ENCODE measurements around the gene DNAJC11. TPM values are rescaled to one million over a fixed set of nuclear protein-coding genes. Genes with fewer than 3 reads are reported as not detected.

Gene DNAJC11
- total RNA-seq, 1 experiment from 2014 or later: 33.4 TPM

GRCh38 chr1:6623269-6623965 is 78.2 kb downstream of the DNAJC11 start:
- Histone ChIP-seq H3K9me2 (replicated peaks; ENCODE audit: insufficient read depth, low read length) (no peaks in the 10 kb centered on the region), H3K4me3 (ENCODE audit: low read length) (no peak overlapping the region), H3K36me3 (ENCODE audit: insufficient read depth, low read length) (0 out of 2 replicates have a peak, but pooled peaks cover 6% of the 10 kb centered on the region), H3K4me2 (ENCODE audit: low read depth, low read length, poor library complexity, severe bottlenecking) (peak overlapping the region; percentile 38), H3K4me1 (ENCODE audit: low read length) (peaks cover 28% of the 10 kb centered on the region), H3K27me3 (ENCODE audit: low read length) (no peaks in the 10 kb centered on the region), H3K9me3 (ENCODE audit: low read length) (no peaks in the 10 kb centered on the region), H3K27ac (ENCODE audit: low read length) (peak overlapping the region; percentile 55), H3K9ac (ENCODE audit: low read length) (no peak overlapping the region), H4K20me1 (ENCODE audit: insufficient read depth, low read depth, low read length) (no peaks in the 10 kb centered on the region), H3K79me2 (ENCODE audit: low read length) (peaks cover 28% of the 10 kb centered on the region), H2AFZ (ENCODE audit: low read length) (no peak overlapping the region)
- DNase-seq: peak; percentile 78

GRCh38 chr1:6622396-6623152 is 79.0 kb downstream of the DNAJC11 start:
- Histone ChIP-seq H3K9me2 (replicated peaks; ENCODE audit: insufficient read depth, low read length) (no peaks in the 10 kb centered on the region), H3K4me2 (ENCODE audit: low read depth, low read length, poor library complexity, severe bottlenecking) (peak overlapping the region; percentile 38), H4K20me1 (ENCODE audit: insufficient read depth, low read depth, low read length) (no peaks in the 10 kb centered on the region), H3K9ac (ENCODE audit: low read length) (no peak overlapping the region), H2AFZ (ENCODE audit: low read length) (no peak overlapping the region), H3K36me3 (ENCODE audit: insufficient read depth, low read length) (0 out of 2 replicates have a peak, but pooled peaks cover 6% of the 10 kb centered on the region), H3K27ac (ENCODE audit: low read length) (0 out of 2 replicates have a peak overlapping the region, but pooled peaks have one; percentile 4), H3K4me1 (ENCODE audit: low read length) (peaks cover 28% of the 10 kb centered on the region), H3K9me3 (ENCODE audit: low read length) (no peaks in the 10 kb centered on the region), H3K4me3 (ENCODE audit: low read length) (no peak overlapping the region), H3K79me2 (ENCODE audit: low read length) (peaks cover 31% of the 10 kb centered on the region), H3K27me3 (ENCODE audit: low read length) (no peaks in the 10 kb centered on the region)
- no peak for DNase-seq

- H3K79me2 ChIP-seq (ENCODE audit: low read length): peaks cover 31% of the 10 kb centered on the region
- 0 out of 2 replicates have a peak, but pooled peaks cover 6% of the 10 kb centered on the region for H3K36me3 ChIP-seq (ENCODE audit: insufficient read depth, low read length)
These were observed 79.9 kb downstream of the DNAJC11 start for GRCh38 chr1:6621429-6622391.

GRCh38 chr1:6619045-6619444 is 82.6 kb downstream of the DNAJC11 start:
- no peak overlapping the region for H3K4me2 ChIP-seq (ENCODE audit: low read depth, low read length, poor library complexity, severe bottlenecking)
- H3K9me3 ChIP-seq (ENCODE audit: low read length): no peaks in the 10 kb centered on the region
- H3K9ac ChIP-seq (ENCODE audit: low read length): no peak overlapping the region
- 0 out of 2 replicates have a peak, but pooled peaks cover 6% of the 10 kb centered on the region for H3K36me3 ChIP-seq (ENCODE audit: insufficient read depth, low read length)
- no peak for DNase-seq
- H3K79me2 ChIP-seq (ENCODE audit: low read length): peaks cover 34% of the 10 kb centered on the region
- no peaks in the 10 kb centered on the region for H4K20me1 ChIP-seq (ENCODE audit: insufficient read depth, low read depth, low read length)
- no peaks in the 10 kb centered on the region for H3K9me2 ChIP-seq (replicated peaks; ENCODE audit: insufficient read depth, low read length)
- H2AFZ ChIP-seq (ENCODE audit: low read length): no peak overlapping the region
- H3K27me3 ChIP-seq (ENCODE audit: low read length): no peaks in the 10 kb centered on the region
- peaks cover 23% of the 10 kb centered on the region for H3K4me1 ChIP-seq (ENCODE audit: low read length)
- no peak overlapping the region for H3K27ac ChIP-seq (ENCODE audit: low read length)
- no peak overlapping the region for H3K4me3 ChIP-seq (ENCODE audit: low read length)

More at GRCh38 chr1:6621429-6622391, 79.9 kb downstream of the DNAJC11 start:
- Histone ChIP-seq H4K20me1 (ENCODE audit: insufficient read depth, low read depth, low read length) (no peaks in the 10 kb centered on the region), H2AFZ (ENCODE audit: low read length) (no peak overlapping the region), H3K27me3 (ENCODE audit: low read length) (no peaks in the 10 kb centered on the region), H3K9me2 (replicated peaks; ENCODE audit: insufficient read depth, low read length) (no peaks in the 10 kb centered on the region), H3K4me1 (ENCODE audit: low read length) (peaks cover 28% of the 10 kb centered on the region), H3K9ac (ENCODE audit: low read length) (no peak overlapping the region), H3K4me3 (ENCODE audit: low read length) (no peak overlapping the region), H3K9me3 (ENCODE audit: low read length) (no peaks in the 10 kb centered on the region), H3K4me2 (ENCODE audit: low read depth, low read length, poor library complexity, severe bottlenecking) (no peak overlapping the region), H3K27ac (ENCODE audit: low read length) (no peak overlapping the region)
- DNase-seq: no peak

GRCh38 chr1:6614929-6615785 is 86.5 kb downstream of the DNAJC11 start:
- Histone ChIP-seq H3K27me3 (ENCODE audit: low read length) (no peaks in the 10 kb centered on the region), H3K4me2 (ENCODE audit: low read depth, low read length, poor library complexity, severe bottlenecking) (peak overlapping the region; percentile 76), H3K79me2 (ENCODE audit: low read length) (peaks cover 38% of the 10 kb centered on the region), H3K9ac (ENCODE audit: low read length) (peak overlapping the region; percentile 99), H3K9me3 (ENCODE audit: low read length) (no peaks in the 10 kb centered on the region), H3K27ac (ENCODE audit: low read length) (no peak overlapping the region), H3K36me3 (ENCODE audit: insufficient read depth, low read length) (0 out of 2 replicates have a peak, but pooled peaks cover 4% of the 10 kb centered on the region), H4K20me1 (ENCODE audit: insufficient read depth, low read depth, low read length) (no peaks in the 10 kb centered on the region), H3K4me1 (ENCODE audit: low read length) (peaks cover 15% of the 10 kb centered on the region), H2AFZ (ENCODE audit: low read length) (no peak overlapping the region), H3K4me3 (ENCODE audit: low read length) (peak overlapping the region; percentile 96), H3K9me2 (replicated peaks; ENCODE audit: insufficient read depth, low read length) (no peaks in the 10 kb centered on the region)
- no peak for DNase-seq

- peaks cover 17% of the 10 kb centered on the region for H3K4me1 ChIP-seq (ENCODE audit: low read length)
- peaks cover 38% of the 10 kb centered on the region for H3K79me2 ChIP-seq (ENCODE audit: low read length)
- H3K27ac ChIP-seq (ENCODE audit: low read length): peak overlapping the region; percentile 78
- no peaks in the 10 kb centered on the region for H3K9me3 ChIP-seq (ENCODE audit: low read length)
- no peaks in the 10 kb centered on the region for H3K9me2 ChIP-seq (replicated peaks; ENCODE audit: insufficient read depth, low read length)
- peak overlapping the region; percentile 90 for H3K4me2 ChIP-seq (ENCODE audit: low read depth, low read length, poor library complexity, severe bottlenecking)
- no peaks in the 10 kb centered on the region for H3K27me3 ChIP-seq (ENCODE audit: low read length)
- H3K4me3 ChIP-seq (ENCODE audit: low read length): peak overlapping the region; percentile 96
- DNase-seq: peak; percentile 80
- H3K9ac ChIP-seq (ENCODE audit: low read length): peak overlapping the region; percentile 99
- no peaks in the 10 kb centered on the region for H4K20me1 ChIP-seq (ENCODE audit: insufficient read depth, low read depth, low read length)
- no peaks in the 10 kb centered on the region for H3K36me3 ChIP-seq (ENCODE audit: insufficient read depth, low read length)
- H2AFZ ChIP-seq (ENCODE audit: low read length): no peak overlapping the region
These were observed 87.3 kb downstream of the DNAJC11 start for GRCh38 chr1:6614019-6614928.
